GM19099 (cell line): Measurements from ENCODE around the gene SPTY2D1.

Experiments used
- POLR2A ChIP-seq: IDR thresholded peaks from 3 replicates; pipeline ENCODE4 v1.6.1; 2011; ENCODE audit warnings: low read depth; ENCODE audit not compliant: insufficient read length; ENCODE audit errors: extremely low read depth

The SPTY2D1 gene

GRCh38 chr11:18580113-18580766 is 53.9 kb downstream of the SPTY2D1 start:
- no peak for TF ChIP-seq POLR2A

DNA sequence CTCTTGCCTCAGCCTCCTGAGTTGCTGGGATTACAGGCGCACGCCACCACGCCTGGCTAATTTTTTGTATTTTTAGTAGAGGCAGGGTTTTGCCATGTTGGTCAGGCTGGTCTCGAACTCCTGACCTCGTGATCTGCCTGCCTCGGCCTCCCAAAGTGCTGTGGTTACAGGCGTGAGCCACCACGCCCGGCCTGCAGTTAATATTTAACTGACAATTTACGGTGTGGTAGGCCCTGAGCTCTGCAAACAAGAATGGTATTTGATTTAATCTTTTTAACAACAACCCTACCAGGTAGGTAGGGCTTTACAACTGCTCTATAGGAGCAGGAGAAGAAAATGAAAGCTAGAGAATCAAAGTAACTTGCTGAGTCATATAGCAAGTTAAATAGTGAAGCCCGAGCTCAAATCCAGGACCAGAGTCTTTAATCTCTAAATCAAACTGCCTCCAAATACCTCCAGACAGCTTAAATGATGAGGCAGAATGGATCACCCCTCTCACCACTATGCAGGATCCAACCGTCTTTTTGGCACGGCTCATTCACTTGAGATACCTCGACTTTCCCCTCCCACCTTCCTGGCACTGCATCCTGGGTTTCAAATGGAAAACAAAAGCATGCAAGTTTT is 55.1 kb downstream of the SPTY2D1 start:
- no peak for TF ChIP-seq POLR2A

- no peak for TF ChIP-seq POLR2A
Observed at GRCh38 chr11:18575361-18575760, 58.8 kb downstream of the SPTY2D1 start.

DNA sequence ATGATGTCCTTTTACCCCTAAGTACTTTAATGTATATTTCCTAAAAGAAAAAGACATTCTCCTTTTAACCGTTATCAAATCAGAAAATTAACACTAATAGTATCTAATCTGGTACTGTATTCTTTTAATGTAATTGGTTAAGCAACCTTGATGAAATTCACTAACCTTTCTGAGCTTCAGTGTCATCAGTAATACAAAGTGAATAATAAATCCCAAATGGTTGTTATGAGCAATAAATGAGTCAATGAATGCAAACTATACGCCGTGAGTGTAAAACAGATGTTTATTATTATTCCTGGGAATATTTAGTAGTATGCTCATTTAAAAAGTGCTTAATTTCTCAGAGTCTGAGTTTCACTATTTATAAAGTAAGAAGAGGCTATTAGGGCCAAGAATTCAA is 67.1 kb downstream of the SPTY2D1 start:
- TF ChIP-seq POLR2A = no peak

DNA sequence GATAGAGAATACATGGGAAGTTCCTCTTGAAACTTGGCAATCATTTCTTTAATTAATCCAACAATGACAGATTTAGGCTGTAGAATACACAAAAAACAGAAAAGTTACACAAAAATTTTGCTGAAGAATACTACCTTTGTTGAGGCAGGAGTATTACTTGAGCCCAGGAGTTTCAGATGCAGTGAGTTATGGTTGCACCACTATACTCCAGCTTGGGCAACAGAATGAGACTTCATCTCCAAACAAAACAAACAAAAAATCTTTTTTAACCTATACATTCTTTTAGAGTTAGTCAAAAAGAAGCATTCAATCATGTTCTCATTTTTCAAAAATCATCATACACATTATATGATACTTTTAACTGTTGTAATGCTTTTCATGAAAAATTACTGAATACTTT is 67.7 kb downstream of the SPTY2D1 start:
- no peak for TF ChIP-seq POLR2A

GRCh38 chr11:18564149-18564548 is 70.0 kb downstream of the SPTY2D1 start:
- TF ChIP-seq POLR2A = no peak

DNA sequence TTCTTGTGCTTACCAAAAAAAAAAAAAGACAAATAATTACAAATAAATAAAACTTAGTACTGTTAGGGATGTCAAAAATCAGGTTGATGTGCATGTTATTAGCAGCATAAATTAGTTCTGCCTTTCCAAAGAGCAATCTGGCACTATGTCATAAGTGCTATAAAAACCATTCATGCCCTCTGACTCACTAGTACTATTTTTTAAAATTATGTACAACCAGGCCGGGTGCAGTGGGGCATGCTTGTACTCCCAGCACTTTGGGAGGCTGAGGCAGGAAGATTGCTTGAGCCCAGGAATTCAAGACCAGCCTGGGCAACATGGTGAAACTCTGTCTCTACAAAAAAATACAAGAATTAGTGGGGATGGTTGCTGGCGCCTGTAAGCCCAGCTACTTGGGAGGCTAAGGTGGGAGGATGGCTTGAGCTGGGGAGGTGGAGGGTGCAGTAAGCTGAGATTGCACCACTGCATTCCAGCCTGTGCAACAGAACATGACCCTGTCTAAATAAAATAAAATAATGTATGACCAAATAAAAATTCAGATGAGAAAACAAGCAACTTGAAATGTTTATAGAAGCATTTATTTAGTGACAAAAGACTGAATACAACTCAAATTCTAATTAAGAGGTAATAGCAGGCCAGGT is 70.9 kb downstream of the SPTY2D1 start:
- no peak for TF ChIP-seq POLR2A
